ENCODE measurements around the gene OTOA. TPM values are rescaled to one million over a fixed set of nuclear protein-coding genes. Genes with fewer than 3 reads are reported as not detected.

The OTOA gene
- total RNA-seq, 1 donor from 2014 or later = 0.08 TPM

DNA sequence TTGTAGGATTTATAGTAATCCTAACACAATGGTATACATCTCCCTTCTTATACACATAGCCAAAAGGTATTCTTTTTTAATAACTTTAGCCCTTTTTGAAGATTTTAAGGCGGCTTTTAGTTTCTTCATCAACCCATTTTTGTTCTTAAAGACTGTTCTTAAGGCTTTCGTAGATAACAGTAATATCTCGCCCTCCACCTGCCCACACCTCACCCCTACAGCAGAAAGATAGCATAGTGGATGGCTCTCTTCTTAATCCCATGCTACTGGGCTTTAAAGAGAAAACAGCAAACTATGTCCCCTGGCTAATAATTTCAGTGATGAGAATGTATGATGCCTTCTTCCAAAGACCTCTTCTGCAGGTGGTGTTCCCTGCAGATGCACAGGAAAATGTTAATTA lies 20.0 kb upstream of the OTOA start:
- H3K4me3 Mint-ChIP-seq (ENCODE audit: unreplicated experiment) = no peak overlapping the region
- H3K9me3 Mint-ChIP-seq (ENCODE audit: unreplicated experiment) = no peaks in the 10 kb centered on the region
- H3K36me3 Mint-ChIP-seq (ENCODE audit: unreplicated experiment) = peaks cover 2% of the 10 kb centered on the region
- H3K4me1 Mint-ChIP-seq (ENCODE audit: unreplicated experiment) = peaks cover 36% of the 10 kb centered on the region
- no peak overlapping the region for H3K27ac Mint-ChIP-seq (ENCODE audit: unreplicated experiment)
- DNase-seq (ENCODE audit: extremely low spot score, unreplicated experiment) = no peak
- no peaks in the 10 kb centered on the region for H3K27me3 Mint-ChIP-seq (ENCODE audit: unreplicated experiment)
- TF ChIP-seq, protein P1, sequence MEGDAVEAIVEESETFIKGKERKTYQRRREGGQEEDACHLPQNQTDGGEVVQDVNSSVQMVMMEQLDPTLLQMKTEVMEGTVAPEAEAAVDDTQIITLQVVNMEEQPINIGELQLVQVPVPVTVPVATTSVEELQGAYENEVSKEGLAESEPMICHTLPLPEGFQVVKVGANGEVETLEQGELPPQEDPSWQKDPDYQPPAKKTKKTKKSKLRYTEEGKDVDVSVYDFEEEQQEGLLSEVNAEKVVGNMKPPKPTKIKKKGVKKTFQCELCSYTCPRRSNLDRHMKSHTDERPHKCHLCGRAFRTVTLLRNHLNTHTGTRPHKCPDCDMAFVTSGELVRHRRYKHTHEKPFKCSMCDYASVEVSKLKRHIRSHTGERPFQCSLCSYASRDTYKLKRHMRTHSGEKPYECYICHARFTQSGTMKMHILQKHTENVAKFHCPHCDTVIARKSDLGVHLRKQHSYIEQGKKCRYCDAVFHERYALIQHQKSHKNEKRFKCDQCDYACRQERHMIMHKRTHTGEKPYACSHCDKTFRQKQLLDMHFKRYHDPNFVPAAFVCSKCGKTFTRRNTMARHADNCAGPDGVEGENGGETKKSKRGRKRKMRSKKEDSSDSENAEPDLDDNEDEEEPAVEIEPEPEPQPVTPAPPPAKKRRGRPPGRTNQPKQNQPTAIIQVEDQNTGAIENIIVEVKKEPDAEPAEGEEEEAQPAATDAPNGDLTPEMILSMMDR (IDR thresholded peaks at IDR 0.05) = no peak

DNA sequence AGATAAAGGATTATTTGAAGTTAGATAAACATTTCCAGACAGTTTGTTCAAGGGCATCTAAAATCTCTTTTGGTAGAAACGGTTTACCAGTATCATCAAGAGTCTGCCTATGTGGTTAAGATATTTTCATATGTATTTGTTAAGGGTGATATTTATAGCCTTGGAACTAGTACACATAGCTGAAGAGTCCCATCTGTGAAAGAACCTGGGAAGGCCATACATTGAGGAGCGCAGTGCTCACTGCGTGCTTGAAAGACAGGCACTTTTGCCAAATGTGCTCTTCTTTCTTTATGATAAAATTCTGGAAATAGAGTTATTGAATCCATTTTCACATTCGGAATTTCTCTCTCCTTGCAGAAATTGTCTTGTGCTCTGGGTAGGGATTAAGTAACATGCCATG lies 19.1 kb upstream of the OTOA start:
- H3K4me3 Mint-ChIP-seq (ENCODE audit: unreplicated experiment) = no peak overlapping the region
- DNase-seq (ENCODE audit: extremely low spot score, unreplicated experiment) = no peak
- H3K27ac Mint-ChIP-seq (ENCODE audit: unreplicated experiment) = peak overlapping the region; percentile 85
- peaks cover 36% of the 10 kb centered on the region for H3K4me1 Mint-ChIP-seq (ENCODE audit: unreplicated experiment)
- no peaks in the 10 kb centered on the region for H3K27me3 Mint-ChIP-seq (ENCODE audit: unreplicated experiment)
- peaks cover 2% of the 10 kb centered on the region for H3K36me3 Mint-ChIP-seq (ENCODE audit: unreplicated experiment)
- TF ChIP-seq, protein P1 (IDR thresholded peaks at IDR 0.05) = no peak
- H3K9me3 Mint-ChIP-seq (ENCODE audit: unreplicated experiment) = no peaks in the 10 kb centered on the region

DNA sequence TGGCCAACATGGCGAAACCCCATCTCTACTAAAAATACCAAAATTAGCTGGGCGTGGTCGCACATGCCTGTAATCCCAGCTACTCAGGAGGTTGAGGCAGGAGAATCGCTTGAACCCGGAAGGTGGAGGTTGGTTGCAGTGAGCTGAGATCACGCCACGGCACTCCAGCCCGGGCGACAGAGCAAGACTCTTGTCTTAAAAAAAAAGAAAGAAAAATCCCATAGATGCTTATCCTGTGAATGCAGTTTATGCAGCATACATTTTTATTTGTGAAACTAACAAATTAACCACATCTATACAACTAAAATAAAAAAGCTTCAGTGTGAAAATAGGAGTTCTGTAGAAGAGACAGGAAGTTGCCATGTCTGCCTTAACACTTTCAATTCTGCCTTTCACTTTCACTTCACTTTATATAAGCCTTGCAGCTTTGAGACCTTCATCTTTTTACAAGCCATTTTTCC lies 18.5 kb upstream of the OTOA start:
- H3K4me1 Mint-ChIP-seq (ENCODE audit: unreplicated experiment) = peaks cover 36% of the 10 kb centered on the region
- H3K27ac Mint-ChIP-seq (ENCODE audit: unreplicated experiment) = peak overlapping the region; percentile 85
- peaks cover 2% of the 10 kb centered on the region for H3K36me3 Mint-ChIP-seq (ENCODE audit: unreplicated experiment)
- no peaks in the 10 kb centered on the region for H3K27me3 Mint-ChIP-seq (ENCODE audit: unreplicated experiment)
- H3K9me3 Mint-ChIP-seq (ENCODE audit: unreplicated experiment) = no peaks in the 10 kb centered on the region
- H3K4me3 Mint-ChIP-seq (ENCODE audit: unreplicated experiment) = peak overlapping the region; percentile 55
- no peak for DNase-seq (ENCODE audit: extremely low spot score, unreplicated experiment)
- TF ChIP-seq, protein P1 (IDR thresholded peaks at IDR 0.05) = no peak

DNA sequence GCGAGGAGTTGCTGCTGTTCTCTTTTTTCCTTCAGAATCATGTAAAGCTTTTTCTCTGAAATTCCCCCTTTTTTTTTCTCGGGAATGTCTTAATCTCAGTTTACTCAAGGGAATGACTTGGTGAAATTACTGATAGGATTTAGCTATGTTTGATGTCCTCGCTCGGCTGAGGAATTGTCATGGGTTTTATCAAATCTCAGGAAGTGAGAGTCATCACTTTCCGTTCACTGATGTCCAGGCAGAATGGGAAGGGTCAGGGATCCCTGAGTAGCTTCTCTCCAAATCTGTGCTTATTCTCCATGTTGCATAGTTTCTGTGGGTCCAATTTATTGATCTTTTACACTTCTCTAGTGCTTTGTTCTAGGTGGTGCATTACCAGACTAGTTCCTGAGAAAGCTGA lies 17.7 kb upstream of the OTOA start:
- H3K27ac Mint-ChIP-seq (ENCODE audit: unreplicated experiment) = peak overlapping the region; percentile 85
- H3K4me1 Mint-ChIP-seq (ENCODE audit: unreplicated experiment) = peaks cover 33% of the 10 kb centered on the region
- no peaks in the 10 kb centered on the region for H3K27me3 Mint-ChIP-seq (ENCODE audit: unreplicated experiment)
- H3K36me3 Mint-ChIP-seq (ENCODE audit: unreplicated experiment) = peaks cover 2% of the 10 kb centered on the region
- no peak for DNase-seq (ENCODE audit: extremely low spot score, unreplicated experiment)
- TF ChIP-seq, protein P1 (IDR thresholded peaks at IDR 0.05) = no peak
- no peak overlapping the region for H3K4me3 Mint-ChIP-seq (ENCODE audit: unreplicated experiment)
- H3K9me3 Mint-ChIP-seq (ENCODE audit: unreplicated experiment) = no peaks in the 10 kb centered on the region

DNA sequence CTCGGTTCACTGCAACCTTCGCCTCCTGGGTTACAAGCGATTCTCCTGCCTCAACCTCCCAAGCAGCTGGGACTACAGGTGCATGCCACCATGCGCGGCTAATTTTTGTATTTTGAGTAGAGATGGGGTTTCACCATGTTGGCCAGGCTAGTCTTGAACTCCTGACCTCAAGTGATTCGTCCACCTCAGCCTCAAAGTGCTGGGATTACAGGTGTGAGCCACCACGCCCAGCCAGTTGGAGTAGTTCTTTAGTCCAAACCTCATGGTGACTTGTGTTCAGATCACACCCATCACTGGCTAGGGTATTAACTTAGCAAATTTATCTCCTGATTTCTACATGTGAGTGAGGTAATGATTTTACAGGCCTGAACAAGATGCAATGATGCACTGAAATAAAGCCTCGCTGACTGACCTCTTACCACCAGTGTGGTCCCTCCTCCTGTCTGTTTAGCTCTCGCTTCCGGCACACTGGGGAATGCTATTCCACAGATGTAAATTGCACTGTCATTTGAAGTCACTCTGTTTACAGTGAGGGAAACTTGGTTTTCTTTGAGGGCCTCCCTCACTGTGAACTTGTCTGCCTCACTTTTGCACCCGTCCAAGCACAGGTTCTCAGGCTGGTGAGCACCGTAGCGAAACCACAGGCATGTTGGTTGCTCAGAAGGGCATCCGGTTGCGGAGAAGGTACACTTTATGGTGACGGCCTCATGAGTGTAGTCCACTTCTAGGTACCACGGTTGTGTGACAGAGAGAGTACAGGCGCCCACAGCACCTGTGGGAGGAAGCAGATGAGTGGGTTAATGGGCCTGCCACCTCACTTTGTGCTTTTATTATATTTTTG lies 16.8 kb upstream of the OTOA start:
- no peak for DNase-seq (ENCODE audit: extremely low spot score, unreplicated experiment)
- TF ChIP-seq, protein P1 (IDR thresholded peaks at IDR 0.05) = no peak

More for the DNA sequence above, 16.8 kb upstream of the OTOA start:
- H3K27me3 Mint-ChIP-seq (ENCODE audit: unreplicated experiment) = no peaks in the 10 kb centered on the region
- peaks cover 2% of the 10 kb centered on the region for H3K36me3 Mint-ChIP-seq (ENCODE audit: unreplicated experiment)
- peaks cover 30% of the 10 kb centered on the region for H3K4me1 Mint-ChIP-seq (ENCODE audit: unreplicated experiment)
- H3K9me3 Mint-ChIP-seq (ENCODE audit: unreplicated experiment) = no peaks in the 10 kb centered on the region
- no peak overlapping the region for H3K4me3 Mint-ChIP-seq (ENCODE audit: unreplicated experiment)
- H3K27ac Mint-ChIP-seq (ENCODE audit: unreplicated experiment) = peak overlapping the region; percentile 85
